GM18505 (cell line): ENCODE results near the gene SUSD3.

Experiments
- ATAC-seq: cut with Tn5 transposase; IDR thresholded peaks from one replicate; pipeline ENCODE4 v1.9.1; 2021; ENCODE audit not compliant: unreplicated experiment
- POLR2A ChIP-seq: IDR thresholded peaks from 4 replicates; pipeline ENCODE4 v1.6.1; 2011; ENCODE audit warnings: borderline replicate concordance; ENCODE audit not compliant: insufficient read depth, insufficient read length; ENCODE audit errors: extremely low read depth

SUSD3 gene

DNA sequence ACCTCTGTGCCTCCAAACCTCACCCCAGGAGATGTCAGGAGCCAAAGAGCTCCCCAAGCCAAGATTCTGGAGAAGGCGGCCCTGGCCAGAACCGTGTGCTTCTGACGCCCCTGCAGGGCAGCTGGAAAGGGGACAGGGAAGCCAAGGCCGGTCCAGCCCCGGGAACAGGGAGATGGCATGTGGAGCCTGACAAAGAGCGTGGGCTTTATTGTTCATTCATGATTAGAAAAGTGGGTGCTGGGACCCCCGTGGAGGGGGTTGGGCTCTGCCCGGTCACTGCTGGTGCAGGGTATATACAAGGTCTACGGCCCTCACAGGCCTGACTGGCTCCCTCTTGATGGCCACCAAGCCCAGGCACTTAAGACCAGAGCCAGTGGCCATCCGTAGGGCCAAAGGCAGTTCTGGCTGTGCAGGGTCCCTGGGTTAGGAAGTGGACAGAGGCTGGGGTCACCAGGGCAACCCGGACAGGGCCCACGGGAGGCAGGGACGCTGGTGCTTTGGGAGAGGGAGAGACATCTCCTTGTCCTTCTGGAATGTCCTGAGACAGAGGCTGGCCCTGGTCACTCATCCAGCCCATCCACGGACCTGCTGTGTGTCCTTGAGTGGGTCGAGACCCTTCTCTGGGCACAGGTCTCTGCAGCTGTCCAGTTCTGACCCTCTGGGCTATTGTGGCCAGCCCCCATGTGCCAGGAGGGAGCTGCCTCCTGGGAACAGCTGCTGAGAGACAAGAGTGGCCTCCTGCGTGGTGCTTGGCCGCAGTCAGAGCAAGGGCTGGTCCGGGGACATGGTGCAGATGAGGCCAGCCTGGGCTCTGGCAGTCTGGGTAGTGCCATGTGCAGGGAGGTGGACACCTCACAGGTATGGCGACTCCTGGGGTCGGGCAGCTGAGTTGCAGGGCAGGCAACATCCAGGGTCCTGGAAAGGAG is 63.1 kb downstream of the SUSD3 start:
- TF ChIP-seq POLR2A, result no peak
- no peak for ATAC-seq

DNA sequence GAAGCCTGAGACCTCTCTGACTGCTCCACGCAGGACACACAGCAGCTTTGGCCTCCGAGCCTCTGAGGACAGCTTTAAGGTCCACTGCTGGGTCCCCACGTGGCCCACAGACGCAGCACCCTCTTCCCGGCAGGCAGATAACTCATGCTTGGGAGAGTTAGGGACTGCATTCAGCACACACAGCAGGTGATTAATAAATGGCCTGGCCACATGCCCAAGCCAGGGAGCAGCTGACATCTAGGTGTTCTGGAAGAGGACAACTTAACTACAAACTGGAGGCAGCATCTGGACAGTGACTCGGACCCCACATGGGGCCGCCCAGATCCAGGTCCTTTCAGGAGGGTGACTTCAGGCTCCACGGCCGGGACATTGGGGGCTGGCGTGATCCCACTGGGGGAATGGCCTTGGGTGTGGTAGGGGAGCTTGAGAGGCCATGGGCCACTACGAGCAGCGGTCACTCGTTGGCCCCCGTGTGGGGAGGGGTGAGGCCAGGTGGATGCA is 64.3 kb downstream of the SUSD3 start:
- TF ChIP-seq POLR2A, result no peak
- ATAC-seq, result no peak

DNA sequence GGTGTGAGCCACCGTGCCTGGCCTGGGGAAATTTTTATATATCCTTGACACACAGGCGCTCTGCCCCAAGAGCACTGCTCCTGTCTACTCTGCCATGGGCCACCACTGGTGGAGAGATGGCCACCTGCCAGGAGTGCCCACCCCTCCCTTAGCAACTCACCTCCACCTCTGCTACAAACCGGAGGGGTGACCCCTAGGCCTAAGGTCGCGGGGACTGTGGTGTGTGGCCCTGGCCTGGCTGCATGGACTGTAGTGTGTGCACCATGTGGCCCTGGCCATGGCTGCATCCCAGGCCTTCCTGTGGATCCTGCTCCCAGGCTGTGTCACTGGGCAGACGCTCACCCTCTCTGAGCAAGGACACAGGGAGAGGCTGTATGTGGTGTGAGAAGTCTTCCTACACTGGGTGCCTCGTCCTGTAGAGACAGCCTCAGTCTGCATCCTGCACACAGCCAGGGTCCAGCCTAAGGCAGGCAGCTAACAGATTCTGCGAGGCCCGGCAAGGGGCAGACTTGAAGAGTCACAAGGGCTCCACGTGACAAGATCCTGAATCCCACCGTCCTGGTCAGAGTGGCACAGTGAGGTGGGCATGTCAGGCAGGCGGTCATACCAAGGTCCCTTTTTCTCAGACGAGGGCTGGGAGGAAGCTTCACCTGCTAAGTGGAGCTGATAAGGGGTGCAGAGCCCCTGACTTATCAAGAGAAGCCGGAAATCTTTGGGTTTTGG is 65.2 kb downstream of the SUSD3 start:
- no peak for TF ChIP-seq POLR2A
- ATAC-seq, result no peak

DNA sequence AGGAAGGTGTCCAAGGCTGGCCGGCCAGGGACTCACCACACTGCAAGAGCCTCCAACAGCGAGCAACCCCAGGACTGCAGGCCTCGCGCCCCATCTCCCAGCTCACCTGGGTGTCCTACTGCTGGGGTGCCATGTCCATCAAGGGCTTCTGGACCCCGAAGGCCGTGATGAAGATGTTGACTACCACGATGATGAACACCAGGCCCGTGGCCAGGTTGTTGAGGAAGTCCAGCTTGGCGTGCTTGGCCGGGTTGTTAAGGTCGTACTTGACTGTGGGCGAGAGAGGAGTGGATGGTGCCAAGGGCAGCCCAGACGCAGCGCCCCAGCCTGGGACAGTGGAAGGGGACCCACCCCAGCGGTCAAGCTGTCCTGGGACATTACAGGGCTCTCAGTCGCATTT is 66.3 kb downstream of the SUSD3 start:
- no peak for TF ChIP-seq POLR2A
- ATAC-seq, result no peak

DNA sequence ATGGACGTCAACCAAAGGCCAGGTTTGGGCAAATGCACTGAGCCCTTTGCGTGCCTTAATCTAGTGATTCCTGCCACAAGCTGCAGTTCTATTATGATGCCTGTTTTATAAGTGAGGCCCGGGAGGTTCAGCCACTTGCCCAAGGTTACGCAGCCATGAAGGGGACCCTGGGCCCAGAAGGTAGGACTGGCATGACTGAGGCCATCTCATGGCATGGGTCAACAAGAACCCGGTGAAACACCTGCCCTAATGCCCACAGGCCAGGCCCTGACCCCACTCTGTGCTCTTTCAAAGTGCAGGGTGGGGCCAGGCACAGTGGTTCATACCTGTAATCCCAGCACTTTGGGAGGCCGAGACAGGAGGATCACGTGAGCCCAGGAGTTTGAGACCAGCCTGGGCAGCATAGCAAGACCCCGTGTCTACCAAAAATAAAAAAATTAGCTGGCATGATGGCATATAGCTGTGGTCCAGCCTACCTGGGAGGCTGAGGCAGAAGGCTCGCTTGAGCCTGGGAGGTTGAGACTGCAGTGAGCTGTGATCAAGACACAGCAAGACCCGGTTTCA is 66.9 kb downstream of the SUSD3 start:
- TF ChIP-seq POLR2A, result no peak
- ATAC-seq, result no peak

DNA sequence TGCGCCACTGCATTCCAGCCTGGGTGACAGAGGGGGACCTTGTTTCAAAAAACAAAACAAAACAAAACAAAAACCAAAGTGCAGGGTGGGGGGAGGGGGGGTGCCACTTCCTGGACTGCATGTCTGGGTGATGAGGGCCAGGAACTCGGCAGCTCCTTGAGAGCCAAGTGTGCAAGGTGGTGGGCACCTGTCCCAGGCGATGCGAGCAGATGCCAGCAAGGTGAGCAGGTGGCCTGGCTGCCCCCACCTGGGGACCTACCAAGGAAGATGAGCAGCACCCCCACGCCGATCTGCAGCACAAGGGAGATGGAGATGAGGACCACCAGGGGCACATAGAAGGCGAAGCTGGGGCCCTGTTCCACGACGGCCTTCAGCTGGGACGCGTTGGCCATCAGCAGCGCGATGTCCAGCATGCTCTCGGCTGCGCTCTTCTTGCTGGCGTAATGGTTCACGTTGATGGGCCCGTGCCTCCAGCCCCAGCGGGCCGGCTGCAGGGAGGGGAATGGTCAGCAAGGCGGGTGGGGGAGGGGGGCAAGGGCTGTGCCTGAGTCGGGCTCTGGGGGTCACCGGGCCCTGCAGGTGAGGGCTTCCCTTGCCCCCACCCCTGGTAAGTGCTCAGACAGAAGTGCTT is 67.8 kb downstream of the SUSD3 start:
- ATAC-seq, result no peak
- no peak for TF ChIP-seq POLR2A

DNA sequence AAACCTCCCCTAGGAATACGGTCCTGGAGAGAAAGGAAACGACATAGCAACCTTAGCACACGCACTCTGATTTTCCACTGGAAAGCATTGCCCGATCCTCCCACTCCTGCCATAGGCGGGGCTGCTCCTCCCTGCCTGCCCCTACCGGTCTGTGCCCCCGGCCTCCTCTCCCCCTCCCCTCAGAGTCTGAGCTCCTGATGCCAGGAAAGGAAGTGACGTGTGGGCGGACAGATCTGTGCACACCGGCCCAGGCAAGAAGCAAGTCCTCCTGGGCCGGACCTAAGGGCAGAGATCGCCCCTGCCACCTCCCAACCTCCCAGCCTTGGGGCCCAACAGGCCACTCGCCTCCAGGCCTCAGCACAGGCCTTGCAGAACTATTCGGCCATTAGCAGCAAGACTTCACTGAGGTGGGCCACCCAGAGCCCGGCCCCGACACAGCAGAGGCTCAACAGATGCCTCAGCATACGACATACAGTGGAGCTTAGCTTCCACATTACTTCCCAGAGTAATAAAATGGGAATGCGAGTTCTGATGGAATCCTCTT is 68.4 kb downstream of the SUSD3 start:
- no peak for TF ChIP-seq POLR2A
- no peak for ATAC-seq

DNA sequence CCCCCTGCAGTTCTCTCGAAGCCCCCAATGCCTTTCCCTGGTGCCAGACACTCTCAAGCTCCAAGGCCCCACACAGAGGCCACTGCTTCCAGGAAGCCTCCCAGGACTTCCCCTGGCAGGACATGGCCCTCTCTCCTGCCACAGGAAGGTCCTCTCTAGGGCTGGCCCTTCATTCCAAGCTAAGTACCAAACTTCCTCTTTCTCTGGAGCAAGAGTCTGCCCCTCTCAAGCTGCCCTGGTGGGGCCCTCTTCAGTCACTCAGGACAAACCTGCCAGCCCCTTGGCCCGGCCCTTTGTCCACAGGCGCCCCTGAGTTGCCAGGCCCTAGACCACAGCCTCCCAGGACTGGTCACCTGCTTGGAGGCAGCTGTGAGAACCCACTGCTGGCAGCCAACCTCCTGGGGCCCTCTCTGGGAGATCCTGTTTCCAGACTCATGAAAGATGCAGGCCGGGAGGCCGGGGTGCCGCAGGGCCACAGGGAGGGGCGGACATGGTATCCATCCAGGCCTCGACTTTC is 69.0 kb downstream of the SUSD3 start:
- ATAC-seq, result no peak
- TF ChIP-seq POLR2A, result no peak

DNA sequence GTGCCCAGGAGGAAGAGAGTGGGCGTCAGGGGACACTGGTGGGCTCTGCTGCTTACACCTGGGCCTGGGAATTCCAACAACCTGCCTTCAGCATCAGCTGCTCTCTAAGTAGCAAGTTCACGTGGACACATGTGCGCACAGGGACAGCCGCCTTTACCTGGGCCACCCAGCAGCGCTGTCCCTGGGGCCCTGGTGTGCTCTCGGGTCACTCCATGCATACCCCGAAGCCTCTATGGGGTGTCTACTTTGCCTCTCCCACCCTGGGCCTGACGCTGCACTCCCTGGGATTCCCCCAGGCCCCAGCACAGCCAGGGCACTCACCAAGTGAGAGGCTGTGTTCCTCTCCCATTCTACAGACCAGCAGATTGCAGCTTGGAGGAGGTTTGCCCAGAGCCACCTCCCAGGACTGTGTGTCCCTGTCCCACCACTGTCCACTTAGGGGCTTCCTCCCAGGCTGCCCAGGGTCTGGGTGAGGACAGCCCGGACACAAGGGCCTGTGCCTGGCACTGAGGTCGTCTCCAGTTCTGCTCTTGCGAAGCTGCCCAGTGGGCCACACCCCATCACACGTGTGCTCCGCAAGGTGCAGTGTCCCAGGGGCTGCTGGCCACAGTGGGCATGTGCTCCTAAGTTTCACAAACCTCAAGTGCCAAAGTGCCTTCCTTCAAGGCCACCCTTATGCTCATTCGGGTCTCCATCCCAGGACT is 69.7 kb downstream of the SUSD3 start:
- TF ChIP-seq POLR2A, result no peak
- no peak for ATAC-seq

DNA sequence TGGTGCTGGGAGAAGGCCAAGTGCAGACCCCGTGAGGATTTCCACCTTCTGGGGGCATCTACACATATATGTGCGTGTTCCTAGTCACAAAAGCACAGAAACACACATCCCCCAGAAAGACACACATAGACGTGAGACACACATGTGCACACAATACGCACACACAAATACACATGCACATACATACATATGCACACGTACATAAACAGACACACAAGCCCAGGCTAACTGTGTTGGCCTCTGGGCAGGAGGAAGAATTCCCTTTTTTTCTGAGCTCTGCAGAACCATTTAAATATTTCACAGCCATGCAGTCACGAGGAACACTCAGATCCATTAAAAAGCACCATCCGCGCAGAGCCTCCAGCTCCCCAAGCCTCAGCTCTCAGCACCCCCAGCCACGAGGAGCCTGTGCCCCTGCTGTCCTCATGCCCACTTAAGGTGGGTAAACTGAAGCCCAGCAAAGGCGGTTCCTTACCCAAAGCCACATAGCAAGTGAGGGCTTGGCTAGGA is 70.3 kb downstream of the SUSD3 start:
- no peak for ATAC-seq
- no peak for TF ChIP-seq POLR2A

DNA sequence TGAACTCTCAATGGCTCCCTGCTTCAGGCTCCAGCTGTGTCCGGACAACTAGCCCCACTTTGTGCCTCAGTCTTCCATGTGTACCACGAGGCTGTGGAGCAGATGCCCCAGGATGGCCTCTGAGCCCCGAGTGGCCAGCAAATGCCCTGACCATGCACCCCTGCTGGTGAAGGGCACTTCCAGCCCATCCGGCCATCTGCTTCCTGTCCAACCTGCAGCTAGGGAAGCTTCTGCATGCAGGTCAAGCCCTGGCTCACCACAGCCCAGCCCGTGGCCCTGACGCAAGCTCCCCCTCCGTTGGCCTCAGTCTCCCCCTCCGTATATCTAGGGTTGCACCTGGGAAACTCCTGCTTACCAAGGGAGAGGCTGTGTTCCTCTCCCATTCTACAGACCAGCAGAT is 70.8 kb downstream of the SUSD3 start:
- no peak for ATAC-seq
- TF ChIP-seq POLR2A, result no peak
